Stimulated activated CD4-positive, alpha-beta T cell treated with anti-CD3 and anti-CD28 coated beads, TNF-alpha, amount 100 ng/mL, for 24 hours (primary cell): ENCODE results near the gene GLUD2.
A peak's percentile ranks its signal among the peaks of the same experiment; 100 is the strongest.
"Not testable (repeated sequence)": the region's sequence is repeated elsewhere in the genome, so short reads cannot be mapped to it uniquely, and the experiment has no call there.

ENCODE experiments used
- DNase-seq, 3 experiments: peaks; one replicate each; pipeline ENCODE4 v3.0.0-alpha.2; 2020; ENCODE audit warnings: low read depth in 3 of 3

Gene GLUD2

GRCh38 chrX:121047441-121048419 lies at the start of gene GLUD2:
GLUD2 (plus strand) TSS chrX:121047610; CDS start chrX:121047685, 75 bp downstream.
- DNase-seq = peak in 1 of 3 experiments; percentile 8

GRCh38 chrX:120999413-120999812 lies 48.0 kb upstream of the GLUD2 start:
- no peak for DNase-seq

DNA sequence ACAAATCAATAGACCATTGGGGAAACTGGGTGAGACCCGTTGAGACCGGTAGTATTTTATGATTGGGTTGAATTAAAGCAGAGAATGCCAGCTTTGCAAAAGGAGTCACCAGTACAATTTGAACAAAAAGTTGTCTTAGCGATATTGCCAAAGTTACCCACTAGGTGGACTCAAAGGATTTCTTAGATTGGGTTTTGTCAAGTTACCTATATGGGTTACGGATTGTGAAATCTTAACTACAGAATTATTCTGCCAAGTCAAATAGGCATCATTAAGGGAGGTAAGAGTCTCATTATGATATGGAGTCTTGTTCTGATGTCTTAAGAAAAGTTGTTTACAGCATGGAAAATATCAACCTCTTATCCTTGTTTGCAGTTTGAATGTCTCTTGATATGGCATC lies 46.8 kb upstream of the GLUD2 start:
- no peak for DNase-seq

DNA sequence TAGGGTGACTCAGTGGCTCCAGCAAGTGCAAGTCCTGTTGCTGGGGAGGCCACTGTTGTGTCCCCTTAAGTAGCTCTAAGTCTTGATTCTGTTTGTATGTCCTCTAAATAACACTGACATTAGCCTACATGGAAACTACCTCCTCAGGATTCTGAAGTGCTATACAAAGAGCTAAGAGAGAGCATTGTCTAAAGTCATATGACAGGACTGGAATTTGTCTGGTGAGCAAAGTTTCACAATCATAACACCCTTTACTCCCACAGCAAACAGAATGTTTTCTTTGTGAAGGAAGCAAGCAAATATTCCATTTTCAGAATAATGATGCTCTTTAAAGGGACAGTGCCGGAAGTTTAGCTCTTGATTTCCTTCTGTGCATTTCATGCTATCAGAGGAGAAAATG lies 38.5 kb upstream of the GLUD2 start:
- DNase-seq = no peak

DNA sequence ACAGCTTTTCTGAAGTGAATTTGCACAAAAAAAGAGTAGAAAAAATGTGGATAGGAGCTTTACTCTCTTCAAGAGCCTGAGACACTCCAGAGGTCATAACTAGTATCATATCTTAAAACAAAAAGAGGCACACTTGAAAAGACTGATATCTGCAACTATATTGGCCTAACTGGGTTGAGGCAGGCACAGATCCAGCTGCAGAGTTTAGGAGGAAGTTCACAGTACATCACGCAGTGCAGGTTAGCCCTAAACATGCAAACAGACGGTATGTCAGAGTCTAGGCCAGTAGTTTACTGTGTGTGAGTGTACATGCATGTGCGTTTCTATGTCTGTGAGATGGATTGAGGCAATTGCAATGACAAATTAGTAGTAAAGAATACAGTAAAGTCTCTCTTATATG lies 37.6 kb upstream of the GLUD2 start:
- no peak for DNase-seq

DNA sequence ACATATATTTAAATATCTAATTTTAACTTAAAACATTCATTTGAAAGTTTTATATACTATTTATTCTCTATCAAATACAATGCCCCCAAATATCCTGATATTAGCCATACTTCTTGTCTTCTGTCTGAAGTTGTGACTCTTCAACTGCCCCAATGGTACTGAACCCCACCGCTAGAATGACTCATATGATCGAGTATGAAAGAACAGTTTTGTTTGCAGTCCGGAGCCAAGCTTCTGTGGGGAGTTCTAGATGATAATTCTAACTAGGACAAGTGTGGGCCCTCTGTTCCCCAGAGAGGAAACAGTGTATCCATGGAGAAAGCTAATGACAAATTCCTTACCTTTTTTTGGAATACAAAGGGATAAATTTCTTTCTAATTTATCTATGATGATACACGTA lies 37.2 kb upstream of the GLUD2 start:
- DNase-seq = no peak

- DNase-seq = no peak
Observed at GRCh38 chrX:121011254-121011653, 36.2 kb upstream of the GLUD2 start.

DNA sequence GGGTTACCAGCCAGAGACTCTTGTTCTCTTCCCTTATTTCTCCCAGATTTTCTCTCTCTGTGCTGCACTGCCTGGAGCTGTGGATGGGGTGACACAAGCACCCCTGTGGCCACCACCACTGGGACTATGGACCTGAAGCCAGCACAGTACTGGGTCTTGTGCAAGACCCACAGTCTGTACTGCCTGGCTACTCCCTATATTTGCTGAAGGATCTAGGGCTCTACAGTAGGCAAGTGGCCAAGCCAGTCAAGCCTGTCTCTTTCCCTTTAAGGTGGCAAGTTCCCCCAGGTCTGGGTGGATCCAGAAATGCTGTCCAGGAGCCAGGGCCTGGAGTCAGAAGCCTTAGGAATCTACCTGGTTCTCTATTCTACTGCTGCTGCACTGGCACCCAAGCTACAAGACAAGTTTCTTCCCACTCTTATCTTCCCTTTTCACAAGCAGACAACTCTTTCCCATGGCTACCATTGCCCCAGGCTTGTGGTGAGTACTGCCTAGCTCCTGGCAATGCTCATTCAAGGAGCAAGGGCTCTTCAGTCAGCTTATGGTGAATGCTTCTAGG lies 33.4 kb upstream of the GLUD2 start:
- DNase-seq = no peak

GRCh38 chrX:121014826-121015225 lies 32.6 kb upstream of the GLUD2 start:
- no peak for DNase-seq

- DNase-seq = no peak
Observed at GRCh38 chrX:121028419-121028818, 19.0 kb upstream of the GLUD2 start.

GRCh38 chrX:121030083-121030482 lies 17.3 kb upstream of the GLUD2 start:
- DNase-seq = no peak

DNA sequence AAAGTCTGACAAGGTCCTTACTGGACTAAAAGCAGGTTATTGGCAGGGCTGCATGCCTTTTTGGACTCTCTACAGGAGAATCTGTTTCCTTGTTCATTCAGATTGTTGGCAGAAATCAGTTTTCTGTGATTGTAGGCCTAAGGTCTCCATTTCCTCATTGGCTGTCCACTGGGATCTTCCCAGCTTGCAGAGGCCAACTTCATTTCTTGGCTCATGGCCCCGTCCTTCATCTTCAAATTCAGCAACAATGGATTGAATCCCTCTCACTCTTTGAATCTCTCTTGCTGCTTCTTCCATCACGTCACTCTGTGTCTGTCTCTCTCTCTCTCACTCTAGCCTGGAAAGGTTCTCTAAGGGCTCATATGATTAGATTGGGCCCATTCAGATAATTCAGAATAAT lies 14.9 kb upstream of the GLUD2 start:
- DNase-seq = no peak

GRCh38 chrX:121036137-121036536 lies 11.3 kb upstream of the GLUD2 start:
- DNase-seq = no peak

DNA sequence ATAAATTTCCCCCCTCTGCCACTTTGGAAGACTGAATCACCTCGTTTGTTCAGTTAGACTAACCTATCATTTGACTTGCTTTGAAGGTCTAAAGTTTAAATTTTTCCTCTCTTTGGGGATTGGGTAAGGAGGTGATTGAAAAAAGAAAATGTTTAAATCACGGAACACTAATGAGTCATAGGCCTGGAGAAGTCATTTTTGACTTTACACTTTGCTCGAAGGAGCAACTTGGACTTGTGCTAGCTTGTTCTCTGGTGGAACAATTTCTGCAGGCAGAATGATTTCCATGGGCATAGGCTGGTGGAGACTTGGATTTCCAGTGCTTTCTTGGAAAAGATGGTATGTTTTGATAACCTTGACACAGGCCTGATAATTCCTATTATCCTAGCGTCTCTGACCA lies 10.5 kb upstream of the GLUD2 start:
- DNase-seq = no peak

DNA sequence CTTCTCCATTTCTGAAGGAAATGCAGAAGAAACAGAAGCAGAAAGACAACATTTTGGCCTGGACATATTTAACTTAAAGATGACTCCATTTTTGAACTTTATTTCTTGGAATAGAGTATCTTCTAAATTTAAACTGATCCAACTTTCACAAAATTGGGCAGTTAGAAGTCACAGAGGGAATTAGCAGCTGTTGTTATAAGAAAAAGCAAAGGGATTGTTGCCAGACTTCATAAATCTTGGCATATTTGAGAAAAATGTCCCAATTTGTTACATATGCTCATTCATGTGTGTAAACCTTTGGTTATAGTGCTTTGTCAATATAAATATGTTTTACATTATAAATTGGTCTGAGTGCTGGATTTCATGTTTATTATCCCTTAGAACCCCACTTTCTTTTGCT lies 3.4 kb downstream of the GLUD2 start:
- no peak for DNase-seq

- DNase-seq = no peak
Observed at GRCh38 chrX:121052122-121052521, 4.7 kb downstream of the GLUD2 start.

DNA sequence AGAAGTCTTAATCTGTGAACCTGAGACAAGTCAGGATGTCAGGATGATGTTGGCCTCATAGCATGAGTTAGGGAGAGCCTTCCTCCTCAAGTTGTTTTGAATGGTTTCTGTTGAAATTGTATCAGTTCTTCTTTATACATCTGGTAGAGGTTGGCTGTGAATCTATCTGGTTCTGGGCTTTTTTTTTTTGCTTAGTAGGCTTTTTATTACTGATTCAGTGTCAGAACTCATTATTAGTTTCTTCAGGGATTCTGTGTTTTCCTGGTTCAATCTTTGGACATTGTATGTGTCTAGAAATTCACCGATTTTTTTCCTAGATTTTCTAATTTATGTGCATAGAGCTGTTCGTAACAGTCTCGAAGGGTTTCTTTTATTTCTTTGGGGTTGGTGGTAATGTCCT lies 14.9 kb downstream of the GLUD2 start:
- no peak for DNase-seq

- no peak for DNase-seq
Observed at GRCh38 chrX:121064579-121064978, 17.2 kb downstream of the GLUD2 start.

- not testable (repeated sequence) for DNase-seq
Observed at GRCh38 chrX:121084247-121084646, 36.8 kb downstream of the GLUD2 start.

DNA sequence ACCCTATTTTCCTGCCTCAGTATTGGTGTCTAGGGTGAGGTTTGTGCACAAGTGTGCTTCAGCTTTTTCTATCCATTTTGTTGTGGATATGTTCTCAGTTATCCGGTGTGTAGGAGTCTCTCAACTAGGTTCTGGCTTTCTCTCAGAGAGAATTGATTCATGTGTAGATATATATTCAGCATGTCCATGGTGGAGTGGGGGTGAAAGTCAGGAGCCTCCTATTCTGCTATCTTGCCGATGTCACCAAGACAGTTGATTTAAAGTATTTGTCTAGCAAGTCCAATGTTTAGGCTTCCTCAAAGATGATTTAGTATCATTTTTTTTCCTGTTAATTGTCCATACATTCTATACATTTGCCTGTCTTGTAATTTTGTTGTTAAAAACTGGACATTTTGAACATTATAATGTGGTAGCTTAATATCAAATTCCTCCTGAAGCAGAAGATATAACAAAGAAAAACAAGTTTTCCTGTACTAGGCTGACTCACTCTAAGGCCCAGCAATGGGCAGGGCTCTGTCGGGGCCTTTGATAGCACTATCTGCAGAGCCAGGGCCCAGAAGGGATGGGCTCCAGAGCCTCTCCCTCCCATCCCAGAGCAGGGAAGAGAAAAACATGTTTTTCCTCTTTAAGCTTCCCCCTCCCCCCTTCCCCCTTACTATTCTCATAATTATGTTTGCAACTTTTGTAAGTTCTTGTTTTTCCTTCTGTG lies 37.6 kb downstream of the GLUD2 start:
- no peak for DNase-seq

GRCh38 chrX:121085612-121086010 lies 38.2 kb downstream of the GLUD2 start:
- DNase-seq = no peak

DNA sequence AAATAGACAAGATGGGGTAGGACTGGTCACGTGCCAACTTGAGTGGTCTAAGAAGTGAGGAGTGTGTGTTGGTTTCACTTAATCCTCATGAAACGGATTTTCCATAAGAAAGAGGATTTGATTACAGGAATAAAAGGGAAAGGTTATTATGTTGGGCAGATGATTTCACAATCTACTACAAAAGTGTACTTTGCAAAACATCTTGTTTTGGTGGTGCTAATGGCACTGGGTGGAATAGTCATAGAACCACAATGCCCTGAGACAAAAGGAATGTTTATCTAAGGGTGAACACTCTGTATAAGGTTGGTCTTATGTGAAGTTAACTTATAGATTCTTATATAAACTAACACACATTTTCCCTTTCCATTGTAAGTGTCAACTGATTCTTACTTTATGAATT lies 45.6 kb downstream of the GLUD2 start:
- no peak for DNase-seq
